Heart right ventricle (tissue), 16 donors: ENCODE measurements around the gene RNF130. TPM values are rescaled to one million over a fixed set of nuclear protein-coding genes. Genes with fewer than 3 reads are reported as not detected.

ENCODE experiments used
- ATAC-seq, 8 donors: fragments of 200-7000 bp; cut with Tn5 transposase; one replicate each; pipeline ENCODE4 v1.9.1; 2020; ENCODE audit warnings: mild to moderate bottlenecking in 8 of 8, moderate library complexity in 8 of 8, moderate number of reproducible peaks in 1 of 8
- DNase-seq, 2 donors: peaks; one replicate each; pipeline ENCODE4 v3.0.0-alpha.2; 2020
- H3K27ac ChIP-seq, 10 donors: fragments of 200-600 bp; sonication (generic) in 2 of 10; one replicate each; pipeline versions ENCODE4 v1.5.0 to v1.8.0; 2020 to 2022; ENCODE audit warnings: mild to moderate bottlenecking in 3 of 10
- H3K27me3 ChIP-seq, 7 donors: fragments of 200-600 bp; one replicate each; pipeline ENCODE4 v1.8.0; 2021 to 2022; ENCODE audit warnings: mild to moderate bottlenecking in 2 of 7
- H3K36me3 ChIP-seq, 9 donors: fragments of 200-600 bp; sonication (generic) in 1 of 9; one replicate each; pipeline versions ENCODE4 v1.5.0 to v1.8.0; 2020 to 2022; ENCODE audit warnings: mild to moderate bottlenecking in 2 of 9
- H3K4me1 ChIP-seq, 9 donors: fragments of 200-600 bp; sonication (generic) in 1 of 9; one replicate each; pipeline versions ENCODE4 v1.5.0 to v1.8.0; 2020 to 2022; ENCODE audit warnings: mild to moderate bottlenecking in 4 of 9
- H3K4me3 ChIP-seq, 10 donors: fragments of 200-600 bp; sonication (generic) in 2 of 10; one replicate each; pipeline versions ENCODE4 v1.5.0 to v1.8.0; 2020 to 2022; ENCODE audit warnings: mild to moderate bottlenecking in 7 of 10, moderate library complexity in 2 of 10
- H3K9me3 ChIP-seq, 11 donors: fragments of 200-600 bp in 10 of 11; sonication (generic) in 2 of 11; one replicate each; pipeline versions ENCODE4 v1.5.0 to v1.8.0; 2013 to 2022; ENCODE audit warnings: mild to moderate bottlenecking in 2 of 11, control low read depth in 1 of 11, moderate library complexity in 1 of 11
- CTCF ChIP-seq, 9 donors: fragments of 200-600 bp; sonication (generic) in 2 of 9; IDR thresholded peaks; one replicate each; pipeline versions ENCODE4 v1.5.0 to v1.8.0; 2021 to 2022; ENCODE audit warnings: antibody characterized with exemption in 9 of 9, mild to moderate bottlenecking in 5 of 9, moderate library complexity in 1 of 9
- WGBS, 2 donors: extraction: QIAGEN DNeasy Blood & Tissue Kit; methylation state at CpG; one replicate each; pipeline ENCODE4 v1.1.7; 2013; ENCODE audit warnings: inconsistent platforms in 1 of 2; 5-methylcytosine and 5-hydroxymethylcytosine counted together
- intact Hi-C, 10 donors: fragments of 100-400 bp; cut with DNase I; formaldehyde crosslinking; loops; one replicate each; pipeline versions ENCODE4 v1.11.1 to v1.14.2; 2022
- polyA plus RNA-seq, 2 donors: library from polyadenylated mRNA; stranded (reverse); fragments of 200-250 nt; gene quantifications; one replicate each; pipeline ENCODE4 v1.2.3, GENCODE V29; 2013
- total RNA-seq, 10 donors: library from RNA; stranded (reverse); fragmentation: NEBNext Ultra II Directional in 3 of 10; extraction: Animal tissue kit (Norgen Biotek cat#: 25700) in 3 of 10; gene quantifications; one replicate each; pipeline versions ENCODE4 v1.2.1 to v1.2.4, GENCODE V29; 2021 to 2023
- donor health status: Arrhythmogenic right ventricular cardiomyopathy.
- donor health status: ischemic (EF 13 %, LVEDD 7.1; RV severe dilation, severe dysfunction).
- donor health status: healthy with polysubstance abuse.
- donor health status: DM: no; HTN: yes; CAD: no.
- donor health status: DM: no; HTN: no; CAD: no.
- donor health status: ischemic (EF 25% LVEDD 6.9; RV normal size, moderate dysfunction).
- donor health status: ischemic (EF 25% LVEDD 5.7; RV mildly dilated, moderate dysfunction).
- donor health status: healthy.
- donor health status: DM: yes; HTN: yes; CAD: no.
- donor health status: Ischemic cardiomyopathy.
- donor health status: ischemic (EF 35%, LVEDD 5.7; RV mildly dilated, moderate dysfunction).
- donor health status: nonischemic (EF 11% LVEDD 7.7; RV severe dilation, severe dysfunction).
- donor health status: DM: yes; HTN: yes; CAD: no.
- donor health status: PGD.
- donor health status: ischemic (EF 29% LVEDD 5.4; RV normal size, mild dysfunction).
- donor health status: nonischemic (EF 23%, LVEDD 6.1; RV moderate dilation, normal function).

RNF130 gene
- total and polyA plus RNA-seq, 12 donors = 21.9 to 55.8 (median 33.2) TPM

GRCh38 chr5:179967489-179967888 lies 104.1 kb downstream of the RNF130 start:
- TF ChIP-seq CTCF (IDR thresholded peaks at IDR 0.05) = no peak
- H3K9me3 ChIP-seq = no peaks in the 10 kb centered on the region
- DNase-seq (no peak), ATAC-seq (no peak)
- no peak overlapping the region for H3K27ac ChIP-seq
- no peak overlapping the region for H3K4me3 ChIP-seq
- peaks cover 0 to 80% (median 27%) of the 10 kb centered on the region in 9 donors for H3K36me3 ChIP-seq
- intact Hi-C loops = no loop called here
- 55 to 69% methylated on average over 1 of the region's 1 CpG for WGBS, 2 donors
- H3K27me3 ChIP-seq = no peaks in the 10 kb centered on the region
- peaks cover 0 to 14% (median 0%) of the 10 kb centered on the region in 9 donors for H3K4me1 ChIP-seq

- TF ChIP-seq CTCF (IDR thresholded peaks at IDR 0.05) = no peak
- DNase-seq = no peak
- ATAC-seq = no peak
- Histone ChIP-seq H3K36me3 (peaks cover 0 to 93% (median 31%) of the 10 kb centered on the region in 9 donors), H3K9me3 (no peaks in the 10 kb centered on the region), H3K4me1 (no peaks in the 10 kb centered on the region), H3K27ac (no peak overlapping the region), H3K4me3 (no peak overlapping the region), H3K27me3 (no peaks in the 10 kb centered on the region)
- WGBS, 2 donors = 96% methylated on average over 8 of the region's 8 CpGs
- intact Hi-C loops = no loop called here
These were observed 107.5 kb downstream of the RNF130 start for GRCh38 chr5:179964015-179964414.

- intact Hi-C loops = no loop called here
- 62 to 66% methylated on average over 4 of the region's 4 CpGs for WGBS, 2 donors
- Histone ChIP-seq H3K4me3 (no peak overlapping the region), H3K27ac (no peak overlapping the region), H3K27me3 (no peaks in the 10 kb centered on the region), H3K36me3 (peaks cover 0 to 90% (median 30%) of the 10 kb centered on the region in 9 donors), H3K4me1 (no peaks in the 10 kb centered on the region), H3K9me3 (no peaks in the 10 kb centered on the region)
- ATAC-seq (no peak), DNase-seq (no peak)
- TF ChIP-seq CTCF (IDR thresholded peaks at IDR 0.05) = no peak
These were observed 108.2 kb downstream of the RNF130 start for GRCh38 chr5:179963375-179963774.

- H3K4me1 ChIP-seq = peaks cover 0 to 6% (median 0%) of the 10 kb centered on the region in 9 donors
- DNase-seq (no peak), ATAC-seq (no peak)
- no peak overlapping the region for H3K4me3 ChIP-seq
- no peak for TF ChIP-seq CTCF (IDR thresholded peaks at IDR 0.05)
- H3K27ac ChIP-seq = no peak overlapping the region
- 96 to 100% methylated on average over 5 of the region's 5 CpGs for WGBS, 2 donors
- H3K27me3 ChIP-seq = no peaks in the 10 kb centered on the region
- intact Hi-C loops = no loop called here
- H3K36me3 ChIP-seq = peaks cover 0 to 81% (median 16%) of the 10 kb centered on the region in 9 donors
- H3K9me3 ChIP-seq = no peaks in the 10 kb centered on the region
These were observed 111.2 kb downstream of the RNF130 start for GRCh38 chr5:179960204-179960831.
